Stimulated activated CD8-positive, alpha-beta memory T cell treated with anti-CD3 and anti-CD28 coated beads, Interleukin-2, amount 100 ng/mL, for 48 hours (primary cell): Measurements from ENCODE around the gene EPC2.

Experiments used
- DNase-seq, 2 donors: peaks; one replicate each; pipeline ENCODE4 v3.0.0-alpha.2; 2020; ENCODE audit warnings: low read depth in 2 of 2

The EPC2 gene

DNA sequence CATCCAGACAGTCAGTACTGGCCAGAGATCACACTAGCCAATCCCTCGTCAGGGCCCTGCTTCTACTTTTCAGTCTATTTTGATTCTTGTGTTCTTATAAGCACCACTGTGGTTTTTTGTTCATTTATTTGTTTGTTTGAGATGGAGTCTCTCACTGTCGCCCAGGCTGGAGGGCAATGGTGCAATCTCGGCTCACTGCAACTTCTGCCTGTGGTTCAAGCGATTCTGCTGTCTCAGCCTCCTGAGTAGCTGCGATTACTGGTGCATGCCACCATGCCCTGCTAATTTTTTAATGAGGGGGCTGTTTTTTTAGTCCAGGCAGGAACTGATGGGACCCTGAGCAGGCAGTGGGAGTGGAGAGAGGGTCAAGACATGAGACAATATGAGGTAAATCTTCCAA lies 165.5 kb downstream of the EPC2 start:
- no peak for DNase-seq

DNA sequence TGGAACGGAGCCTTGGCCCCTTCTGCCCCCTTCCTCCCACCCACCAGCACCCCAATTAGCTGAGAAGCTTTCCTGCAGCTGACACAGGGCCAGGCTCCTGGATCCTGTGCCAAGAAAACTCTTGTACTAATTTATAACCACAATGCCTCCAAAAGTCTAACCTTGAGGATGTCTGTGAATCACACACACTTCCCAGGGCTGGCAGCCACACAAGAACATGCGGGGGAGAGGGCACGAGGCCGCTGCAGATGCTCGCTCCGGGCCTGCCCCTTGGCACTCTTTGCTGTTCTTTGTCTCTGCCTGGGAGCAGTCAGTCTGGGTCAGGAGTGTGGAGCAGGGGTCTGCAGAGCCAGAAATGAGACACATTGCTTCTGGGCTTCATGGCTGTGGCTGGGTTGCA lies 167.8 kb downstream of the EPC2 start:
- DNase-seq, result no peak

DNA sequence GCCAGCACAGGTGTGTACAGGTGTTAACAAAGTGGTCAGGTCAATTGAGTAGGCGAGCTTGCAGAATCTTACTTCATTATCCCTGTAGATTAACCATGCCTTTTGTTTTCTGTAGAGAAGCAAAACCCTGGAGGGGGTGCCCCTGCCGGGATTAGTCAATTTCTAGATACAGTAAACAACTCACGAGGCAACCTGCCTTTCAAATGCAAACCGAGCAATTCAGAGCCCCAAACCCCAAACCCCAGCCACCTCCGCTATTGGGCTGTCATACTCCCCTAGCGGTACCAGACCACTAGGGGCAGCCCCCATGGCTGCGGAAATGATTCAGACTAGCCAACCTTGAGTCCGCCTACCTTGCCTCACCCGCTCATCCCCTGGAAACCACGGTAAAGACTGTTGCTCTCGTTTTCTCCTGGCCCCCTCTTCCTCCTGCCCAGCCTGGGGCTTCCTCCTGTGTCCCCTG lies 169.1 kb downstream of the EPC2 start:
- DNase-seq, result peak; percentile 54 to 74

DNA sequence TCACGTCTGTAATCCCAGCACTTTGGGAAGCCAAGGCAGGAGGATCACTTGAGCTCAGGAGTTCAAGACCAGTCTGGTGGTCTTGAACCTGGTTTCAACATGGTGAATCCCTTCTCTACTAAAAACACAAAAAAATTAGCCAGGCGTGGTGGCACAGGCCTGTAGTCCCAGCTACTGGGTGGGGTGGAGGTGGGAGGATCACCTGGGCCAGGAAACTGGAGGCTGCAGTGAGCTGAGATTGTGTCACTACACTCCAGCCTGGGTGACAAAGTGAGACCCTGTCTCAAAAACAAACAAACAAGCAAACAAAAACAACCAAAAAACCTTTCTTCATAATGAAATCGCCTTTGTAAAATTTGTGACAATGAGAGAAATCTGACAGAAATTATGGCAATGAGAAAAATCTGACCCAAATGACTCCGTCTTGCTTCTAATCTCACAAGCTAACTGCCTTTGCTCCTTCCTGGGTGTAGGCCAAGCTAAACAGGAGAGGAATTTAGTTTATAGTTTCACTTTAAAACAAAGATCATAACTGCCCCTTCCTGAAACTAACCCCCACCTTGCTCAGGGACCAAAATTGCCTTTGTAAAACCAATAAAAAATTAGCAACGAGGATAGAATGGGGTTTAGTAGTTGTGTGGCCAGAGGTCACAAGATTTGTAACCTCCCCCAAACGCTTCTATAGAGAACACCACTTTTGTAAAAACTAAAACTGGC lies 169.8 kb downstream of the EPC2 start:
- no peak for DNase-seq

DNA sequence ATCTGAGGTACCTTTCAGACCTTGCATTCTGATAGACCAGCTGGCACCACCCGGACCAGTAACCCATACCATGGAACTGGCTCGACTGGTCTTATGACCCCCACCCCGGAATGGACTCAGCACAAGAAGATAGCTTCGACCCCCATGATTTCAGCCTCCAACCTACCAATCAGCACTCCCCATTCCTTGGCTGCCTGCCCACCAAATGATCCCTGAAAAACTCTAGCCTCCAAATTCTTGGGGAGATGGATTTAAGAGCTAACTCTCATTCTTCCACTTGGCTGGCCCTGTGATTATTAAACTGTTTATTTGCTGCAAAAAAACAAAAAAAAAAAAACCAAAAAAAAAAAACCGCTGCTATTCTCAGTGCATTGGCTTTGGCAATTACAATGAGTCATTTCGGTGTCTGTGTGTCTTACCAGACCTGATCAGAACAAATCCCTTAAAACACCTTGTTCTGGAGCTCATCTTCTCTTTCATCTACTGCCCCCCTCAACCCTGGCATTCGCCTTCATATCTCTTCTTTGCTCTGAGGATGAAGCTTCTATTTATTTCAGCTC lies 170.4 kb downstream of the EPC2 start:
- DNase-seq, result no peak

DNA sequence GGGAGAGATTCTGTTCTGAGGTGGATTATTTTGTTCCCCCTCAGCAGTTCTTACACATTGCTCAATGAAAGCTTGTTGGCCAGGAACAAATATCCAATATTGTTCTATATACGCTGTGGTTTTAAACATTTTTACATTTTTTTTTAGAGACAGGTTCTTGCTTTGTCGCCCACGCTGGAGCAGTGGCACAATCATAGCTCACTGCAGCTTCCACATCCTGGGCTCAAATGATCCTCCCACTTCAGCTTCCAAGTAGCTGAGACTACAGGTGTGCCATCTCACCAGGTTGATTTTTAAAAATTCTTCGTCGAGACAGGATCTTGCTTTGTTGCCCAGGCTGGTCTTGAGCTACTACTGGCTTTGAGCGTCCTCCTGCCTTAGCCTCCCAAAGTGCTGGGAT lies 171.6 kb downstream of the EPC2 start:
- DNase-seq, result no peak

DNA sequence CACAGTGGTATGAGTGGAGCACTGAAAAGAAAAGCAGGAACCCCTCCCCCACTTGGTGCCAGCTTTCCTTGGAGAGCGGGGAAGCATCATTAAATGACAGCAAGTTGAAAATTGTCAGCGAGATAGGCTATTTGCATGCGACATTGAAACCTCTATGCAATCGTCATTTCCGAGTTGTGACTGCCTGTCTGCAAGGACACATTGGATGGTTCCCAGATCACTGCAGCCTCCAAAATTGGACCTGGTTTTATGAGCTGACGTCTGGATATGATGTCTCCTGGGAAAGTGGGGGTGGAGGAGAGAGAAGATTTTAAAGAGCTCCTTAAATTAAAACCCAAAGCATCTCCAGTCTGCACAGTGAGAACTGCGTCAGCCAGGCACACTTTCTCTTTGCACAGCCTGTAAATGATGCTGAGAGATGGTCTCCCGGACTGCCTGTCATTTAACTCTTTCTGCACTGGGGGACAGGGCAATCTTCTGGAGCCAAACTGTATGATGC lies 172.7 kb downstream of the EPC2 start:
- DNase-seq, result no peak

DNA sequence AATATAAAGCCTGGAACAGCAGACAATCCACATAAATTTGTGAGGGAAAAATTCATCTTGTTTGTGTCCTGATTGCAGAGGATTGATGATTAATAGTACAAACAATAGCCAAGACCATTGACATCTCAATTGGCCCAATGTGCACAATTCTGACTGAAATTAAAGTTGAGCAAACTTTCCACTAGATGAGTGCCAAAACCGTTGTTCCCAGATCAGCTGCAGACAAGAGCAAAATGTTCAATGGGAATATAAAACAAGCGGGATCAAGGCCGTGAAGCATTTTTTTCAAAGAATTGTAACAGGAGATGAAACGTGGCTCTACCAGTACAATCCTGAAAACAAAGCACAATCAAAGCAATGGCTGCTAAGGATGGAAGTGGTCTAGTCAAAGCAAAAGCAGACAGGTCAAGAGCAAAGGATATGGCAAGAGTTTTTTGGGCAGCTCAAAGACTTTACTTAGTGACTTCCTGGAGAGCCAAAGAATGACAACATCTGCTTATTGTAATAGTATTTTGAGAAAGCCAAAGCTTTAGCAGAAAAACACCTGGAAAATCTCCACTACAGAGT lies 174.6 kb downstream of the EPC2 start:
- DNase-seq, result no peak

DNA sequence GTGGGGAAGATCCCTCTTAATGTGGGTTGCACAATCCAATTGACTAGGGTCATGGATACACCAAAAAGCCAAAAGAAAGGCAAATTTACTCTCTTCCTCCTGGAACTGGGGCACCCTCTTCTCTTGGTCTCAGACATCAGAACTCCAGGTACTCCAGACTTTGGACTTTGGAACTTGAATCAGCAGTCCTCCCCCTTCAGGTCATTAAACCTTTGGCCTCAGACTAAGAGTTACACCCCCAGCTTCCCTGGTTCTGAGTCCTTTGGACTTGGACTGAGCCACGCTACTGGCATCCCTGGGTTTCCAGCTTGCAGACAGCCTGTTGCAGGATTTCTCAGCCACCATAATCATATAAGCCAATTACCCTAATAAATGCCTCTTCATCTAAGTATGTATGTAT lies 179.6 kb downstream of the EPC2 start:
- no peak for DNase-seq

DNA sequence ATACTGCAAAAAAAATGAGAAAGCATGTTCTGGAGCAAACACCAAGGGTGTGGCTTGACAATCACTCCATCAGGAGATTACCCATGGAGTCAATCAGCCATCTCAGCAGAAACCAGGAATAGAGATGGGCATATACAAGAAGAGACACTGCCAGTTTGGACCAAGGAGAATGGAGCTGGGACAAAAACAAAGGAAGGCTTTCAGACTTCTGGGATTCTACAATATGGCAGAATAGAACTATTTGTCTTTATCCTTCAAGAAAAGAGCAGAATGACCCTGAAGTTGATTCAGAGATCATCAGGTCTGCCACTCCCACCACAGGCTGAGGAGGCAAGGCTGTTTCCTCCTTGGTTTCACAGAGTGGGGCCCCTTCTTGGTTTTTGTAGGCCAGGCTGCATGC lies 182.2 kb downstream of the EPC2 start:
- no peak for DNase-seq

DNA sequence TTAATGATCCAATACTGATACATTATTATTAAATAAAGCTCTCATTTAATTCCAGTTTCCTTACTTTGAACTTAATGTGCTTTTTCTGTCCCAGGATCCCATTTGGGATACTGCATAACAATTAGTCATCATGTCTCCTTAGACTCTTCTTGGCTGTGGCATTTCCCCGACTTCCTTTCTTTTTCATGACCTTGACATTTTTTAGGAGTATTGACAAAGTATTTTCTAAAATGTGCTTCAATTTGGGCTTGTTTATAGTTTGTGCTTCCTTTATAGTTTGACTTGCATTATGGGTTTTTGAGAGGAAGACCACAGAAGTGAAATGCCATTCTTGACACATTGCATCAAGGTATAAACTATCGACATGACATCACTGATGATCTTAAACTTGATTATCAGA lies 184.4 kb downstream of the EPC2 start:
- no peak for DNase-seq

DNA sequence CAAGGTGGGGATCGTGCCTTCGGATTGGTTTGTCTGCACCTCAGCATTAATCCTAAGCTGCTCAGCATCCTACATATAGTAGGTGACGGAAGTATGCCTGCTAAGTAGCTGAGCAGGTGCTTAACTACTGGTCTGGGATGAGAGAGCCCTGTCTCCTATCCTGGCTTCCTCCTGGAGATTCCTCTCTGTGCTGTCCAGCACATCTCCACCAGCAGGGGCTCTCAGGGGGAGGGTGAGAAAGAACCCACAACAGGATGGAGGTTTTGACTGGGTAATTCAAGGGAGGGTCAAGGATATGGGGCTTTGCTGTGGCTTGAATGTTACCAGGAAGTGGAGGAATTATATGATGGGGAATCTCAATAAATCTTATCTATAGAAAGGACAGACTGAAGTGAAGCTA lies 185.1 kb downstream of the EPC2 start:
- no peak for DNase-seq

DNA sequence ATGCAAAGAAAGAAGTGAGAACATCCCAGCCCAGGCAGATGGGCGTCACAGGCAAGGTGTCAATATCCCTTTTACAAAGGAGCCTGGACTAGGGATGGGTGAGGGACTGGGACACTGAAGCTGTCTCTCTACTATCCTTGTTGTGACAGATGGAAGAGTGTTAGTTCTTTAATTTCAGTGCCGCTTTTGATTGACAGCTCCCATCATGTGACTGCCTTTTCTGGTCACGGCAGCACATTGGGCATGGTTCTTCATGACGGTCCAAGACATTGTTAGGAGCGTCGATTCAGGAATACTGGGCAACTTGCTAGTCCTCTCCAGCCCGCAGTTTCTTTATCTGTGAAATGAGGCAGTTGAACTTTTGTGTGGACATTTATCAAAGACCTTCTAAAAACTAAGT lies 188.1 kb downstream of the EPC2 start:
- DNase-seq, result no peak
